ENCODE results near the gene SRPK1.

Gene SRPK1

DNA sequence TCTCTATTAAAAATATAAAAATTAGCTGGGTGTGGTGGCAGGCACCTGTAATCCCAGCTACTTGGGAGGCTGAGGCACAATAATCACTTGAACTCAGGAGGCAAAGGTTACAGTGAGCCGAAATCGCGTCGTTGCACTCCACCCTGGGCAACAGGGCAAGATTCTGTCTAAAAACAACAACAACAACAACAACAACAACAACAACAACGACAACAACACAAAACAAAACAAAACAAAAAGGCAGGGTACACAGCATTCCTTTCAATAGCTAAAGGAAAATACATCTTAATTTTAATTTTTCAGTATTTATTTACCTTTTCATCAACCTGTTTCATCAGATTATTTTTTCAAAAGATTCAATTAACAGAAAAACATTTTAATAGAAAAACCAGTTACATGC, 28.4 kb downstream of the SRPK1 start:
- TF ChIP-seq GATA2 (IDR thresholded peaks at IDR 0.05; ENCODE audit: low read depth, low read length) (no peak), GATA3 (IDR thresholded peaks at IDR 0.05; ENCODE audit: low read depth, low read length) (no peak)

DNA sequence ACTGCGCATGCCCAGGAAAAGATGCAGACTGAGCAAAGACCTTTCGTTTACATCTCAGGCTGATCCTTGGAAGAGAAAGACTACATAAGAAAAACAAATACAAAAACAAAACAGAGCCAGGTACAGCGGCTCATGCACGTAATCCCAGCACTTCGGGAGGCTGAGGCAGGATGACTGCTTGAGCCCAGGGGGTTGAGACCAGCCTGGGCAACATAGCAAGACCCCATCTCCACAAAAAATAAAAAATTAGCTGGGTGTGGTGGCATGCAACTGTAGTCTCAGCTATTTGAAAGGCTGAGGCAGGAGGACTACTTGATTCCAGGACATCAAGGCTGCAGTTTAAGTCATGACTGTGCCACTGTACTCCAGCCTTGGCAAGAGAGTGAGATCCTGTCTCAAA, 41.7 kb downstream of the SRPK1 start:
- TF ChIP-seq GATA2 (IDR thresholded peaks at IDR 0.05; ENCODE audit: low read depth, low read length) = no peak
- no peak for TF ChIP-seq GATA3 (IDR thresholded peaks at IDR 0.05; ENCODE audit: low read depth, low read length)

DNA sequence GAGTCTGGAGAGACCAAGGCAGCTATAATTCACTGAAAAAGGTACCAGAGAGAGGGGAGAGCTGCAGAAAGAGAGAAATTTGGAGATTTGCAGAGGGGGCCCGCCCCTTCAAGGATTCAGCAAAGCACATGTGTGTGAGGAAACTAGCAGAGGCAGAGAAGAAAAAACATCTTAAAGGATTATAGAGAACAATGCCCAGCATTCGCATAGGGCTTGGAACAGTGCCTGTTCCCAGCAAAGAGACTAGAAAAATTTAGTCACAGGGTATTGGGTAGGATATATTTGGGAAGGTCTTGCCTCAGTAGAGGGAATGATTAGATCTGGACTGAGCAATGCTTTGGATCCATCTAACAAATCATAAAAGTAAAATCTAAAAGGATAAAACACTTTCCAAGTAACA, 44.0 kb downstream of the SRPK1 start:
- no peak for TF ChIP-seq GATA3 (IDR thresholded peaks at IDR 0.05; ENCODE audit: low read depth, low read length)
- TF ChIP-seq GATA2 (IDR thresholded peaks at IDR 0.05; ENCODE audit: low read depth, low read length) = no peak

GRCh38 chr6:35874730-35875129, 46.2 kb downstream of the SRPK1 start:
- no peak for TF ChIP-seq GATA3 (IDR thresholded peaks at IDR 0.05; ENCODE audit: low read depth, low read length)
- TF ChIP-seq GATA2 (IDR thresholded peaks at IDR 0.05; ENCODE audit: low read depth, low read length) = no peak

DNA sequence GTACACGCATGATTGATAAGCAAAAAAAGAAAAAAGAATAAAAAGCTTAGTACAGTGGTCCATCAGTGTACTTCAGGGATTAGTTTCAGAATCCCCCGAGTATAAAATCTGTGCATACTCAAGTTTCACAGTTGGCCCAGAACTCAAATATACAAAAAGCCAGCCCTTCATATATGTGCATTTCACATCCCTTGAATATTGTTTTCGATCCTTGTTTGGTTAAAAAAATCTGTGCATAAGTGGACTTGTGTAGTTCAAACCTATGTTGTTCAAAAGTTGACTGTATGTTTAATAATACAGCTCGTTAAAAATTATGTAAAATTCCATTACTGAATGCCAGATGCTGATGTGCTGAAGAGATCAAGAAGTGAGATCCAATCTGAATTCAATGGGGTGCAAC, 61.5 kb downstream of the SRPK1 start:
- TF ChIP-seq GATA3 (IDR thresholded peaks at IDR 0.05; ENCODE audit: low read depth, low read length) (no peak), GATA2 (IDR thresholded peaks at IDR 0.05; ENCODE audit: low read depth, low read length) (no peak)

- no peak for TF ChIP-seq GATA2 (IDR thresholded peaks at IDR 0.05; ENCODE audit: low read depth, low read length)
- no peak for TF ChIP-seq GATA3 (IDR thresholded peaks at IDR 0.05; ENCODE audit: low read depth, low read length)
Observed at GRCh38 chr6:35857853-35858252, 63.0 kb downstream of the SRPK1 start.

GRCh38 chr6:35856250-35856649, 64.6 kb downstream of the SRPK1 start:
- TF ChIP-seq GATA2 (IDR thresholded peaks at IDR 0.05; ENCODE audit: low read depth, low read length) = no peak
- TF ChIP-seq GATA3 (IDR thresholded peaks at IDR 0.05; ENCODE audit: low read depth, low read length) = no peak

- TF ChIP-seq GATA3 (IDR thresholded peaks at IDR 0.05; ENCODE audit: low read depth, low read length) (no peak), GATA2 (IDR thresholded peaks at IDR 0.05; ENCODE audit: low read depth, low read length) (no peak)
Observed at GRCh38 chr6:35852994-35853393, 67.9 kb downstream of the SRPK1 start.

- TF ChIP-seq GATA3 (IDR thresholded peaks at IDR 0.05; ENCODE audit: low read depth, low read length) (no peak), GATA2 (IDR thresholded peaks at IDR 0.05; ENCODE audit: low read depth, low read length) (no peak)
Observed at GRCh38 chr6:35850208-35850607, 70.7 kb downstream of the SRPK1 start.

DNA sequence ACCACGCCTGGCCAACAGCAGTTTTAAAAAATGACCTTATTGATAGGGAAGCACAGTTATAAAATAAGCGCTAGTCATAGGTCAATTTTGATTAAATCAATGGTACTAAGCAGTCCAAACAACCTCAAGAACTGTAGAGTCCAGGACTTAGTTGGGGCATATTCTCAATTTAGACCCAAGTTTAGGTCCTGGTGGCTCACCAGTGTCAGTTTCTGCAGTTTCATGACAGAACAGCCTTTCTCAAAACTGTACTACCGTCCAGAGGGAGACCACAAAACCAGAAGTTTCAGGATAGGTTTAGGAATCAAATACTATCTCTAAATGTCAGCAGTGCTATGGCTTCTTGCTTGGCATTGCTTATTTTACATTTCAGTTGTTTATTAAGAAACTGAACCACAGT, 76.6 kb downstream of the SRPK1 start:
- TF ChIP-seq GATA3 (IDR thresholded peaks at IDR 0.05; ENCODE audit: low read depth, low read length) = no peak
- no peak for TF ChIP-seq GATA2 (IDR thresholded peaks at IDR 0.05; ENCODE audit: low read depth, low read length)

- TF ChIP-seq GATA2 (IDR thresholded peaks at IDR 0.05; ENCODE audit: low read depth, low read length) (no peak), GATA3 (IDR thresholded peaks at IDR 0.05; ENCODE audit: low read depth, low read length) (no peak)
Observed at GRCh38 chr6:35842381-35842780, 78.5 kb downstream of the SRPK1 start.

DNA sequence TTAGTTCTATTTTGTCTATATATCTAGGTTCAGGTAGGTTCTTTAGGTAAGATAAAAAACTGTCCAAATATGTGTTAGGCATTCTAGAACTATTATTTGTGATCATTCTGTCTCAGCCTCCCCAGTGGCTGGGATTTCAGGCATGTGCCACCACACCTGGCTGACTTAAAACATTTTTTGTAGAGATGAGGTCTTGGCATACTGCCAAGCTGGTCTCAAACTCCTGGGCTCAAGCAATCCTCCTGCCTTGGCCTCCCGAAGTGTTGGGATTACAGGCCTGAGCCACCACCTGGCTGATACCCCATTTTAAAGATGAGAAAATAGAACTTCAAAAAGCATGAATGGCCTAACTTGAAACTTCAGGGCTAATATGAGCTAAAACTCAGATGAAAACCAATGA, 81.9 kb downstream of the SRPK1 start:
- TF ChIP-seq GATA2 (IDR thresholded peaks at IDR 0.05; ENCODE audit: low read depth, low read length) (no peak), GATA3 (IDR thresholded peaks at IDR 0.05; ENCODE audit: low read depth, low read length) (no peak)

DNA sequence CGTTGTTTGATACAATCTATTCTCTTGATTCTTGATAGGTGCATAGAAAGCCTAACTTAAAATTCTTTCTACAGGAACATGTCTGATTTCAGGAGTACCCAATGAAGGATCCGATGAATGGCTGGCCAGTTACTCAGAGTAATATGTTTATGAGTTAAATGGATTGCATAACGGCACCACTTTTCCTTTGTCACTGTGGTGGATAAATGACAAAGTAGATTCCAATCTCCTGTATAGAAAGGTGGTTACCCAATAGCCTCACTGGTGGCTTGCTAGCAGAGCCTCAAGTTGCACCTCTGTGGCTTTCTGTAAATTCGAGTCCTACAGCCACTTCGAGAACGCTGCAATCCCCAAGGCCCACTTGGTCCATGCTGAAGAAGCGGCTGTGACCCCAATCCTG, 87.4 kb downstream of the SRPK1 start:
- TF ChIP-seq GATA3 (IDR thresholded peaks at IDR 0.05; ENCODE audit: low read depth, low read length) (no peak), GATA2 (IDR thresholded peaks at IDR 0.05; ENCODE audit: low read depth, low read length) (no peak)

DNA sequence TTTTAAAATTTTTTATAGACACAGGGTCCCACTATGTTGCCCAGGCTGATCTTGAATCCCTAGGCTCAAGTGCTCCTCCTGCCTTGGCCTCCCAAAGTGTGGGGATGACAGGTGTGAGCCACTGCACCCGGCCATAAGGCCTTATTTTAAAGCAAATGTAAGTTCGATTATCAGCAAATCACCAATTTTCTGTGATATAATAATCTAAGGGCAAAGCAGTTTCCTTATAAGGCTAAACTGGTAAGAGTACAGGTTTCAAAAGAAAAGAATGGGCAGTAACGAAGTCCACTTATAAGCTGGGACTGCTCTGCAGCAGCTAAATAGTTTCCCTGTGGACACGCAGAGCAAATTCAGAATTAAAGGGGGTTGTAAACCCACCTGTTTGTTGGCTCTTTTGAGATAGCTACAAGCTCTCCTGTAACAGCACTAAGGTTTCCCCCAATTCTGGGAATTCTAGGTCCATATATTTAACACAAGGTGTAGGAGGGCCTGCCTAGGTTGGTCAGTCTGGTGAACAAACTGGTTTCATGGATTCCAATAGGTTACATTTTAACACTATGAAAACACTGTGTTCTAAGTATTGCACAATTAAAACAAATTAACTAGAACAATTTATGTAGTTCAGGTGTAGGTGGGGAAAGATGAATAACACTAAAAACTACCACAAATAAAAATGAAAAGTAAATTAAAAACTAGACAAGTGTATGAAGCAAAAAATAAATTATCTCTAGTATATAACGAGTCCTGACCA, 89.5 kb downstream of the SRPK1 start:
- TF ChIP-seq GATA3 (IDR thresholded peaks at IDR 0.05; ENCODE audit: low read depth, low read length) = no peak
- no peak for TF ChIP-seq GATA2 (IDR thresholded peaks at IDR 0.05; ENCODE audit: low read depth, low read length)

GRCh38 chr6:35829306-35829705, 91.6 kb downstream of the SRPK1 start:
- TF ChIP-seq GATA3 (IDR thresholded peaks at IDR 0.05; ENCODE audit: low read depth, low read length) = no peak
- TF ChIP-seq GATA2 (IDR thresholded peaks at IDR 0.05; ENCODE audit: low read depth, low read length) = no peak
